ENCODE results near the gene NFX1. TPM values are rescaled to one million over a fixed set of nuclear protein-coding genes. Genes with fewer than 3 reads are reported as not detected.
A peak's percentile ranks its signal among the peaks of the same experiment; 100 is the strongest.

NFX1 gene
- total and polyA plus RNA-seq, 2 donors (not counting 1 experiment from before 2014, with no cell fraction given): 30.2 to 39.5 TPM

GRCh38 chr9:33291901-33292300 lies 1.6 kb downstream of the NFX1 start:
- Histone ChIP-seq H2AFZ (ENCODE audit: low read length) (no peak overlapping the region), H3K36me3 (ENCODE audit: control insufficient read depth, insufficient read depth, low read length) (peaks cover 5% of the 10 kb centered on the region), H3K4me3 (replicated peaks in 1 of 4; ENCODE audit: control extremely low read depth in 1 of 4, insufficient read depth in 1 of 4, low read depth in 3 of 4, low read length in 4 of 4) (peak overlapping the region in 1 of 4 experiments; percentile 18), H3K79me2 (ENCODE audit: control insufficient read depth, insufficient read depth, low read length) (peaks cover 50% of the 10 kb centered on the region), H3K9me3 (ENCODE audit: control insufficient read depth, insufficient read depth, low read depth, low read length) (no peaks in the 10 kb centered on the region), H3K4me1 (ENCODE audit: control insufficient read depth, extremely low read depth, insufficient read depth, low read length) (peaks cover 3% of the 10 kb centered on the region), H3K27me3 (ENCODE audit: control insufficient read depth, insufficient read depth, low read length) (no peaks in the 10 kb centered on the region), H3K27ac (ENCODE audit: insufficient read depth, low read length) (peak overlapping the region; percentile 100), H3K9ac (ENCODE audit: insufficient read depth, low read length) (no peak overlapping the region), H4K20me1 (ENCODE audit: control insufficient read depth, extremely low read depth, insufficient read depth, low read length) (no peaks in the 10 kb centered on the region), H3K4me2 (ENCODE audit: extremely low read depth, insufficient read depth, low read length) (no peak overlapping the region)
- no peak for DNase-seq (ENCODE audit: low read depth in 2 of 2)
- TF ChIP-seq EZH2 (IDR thresholded peaks at IDR 0.05; ENCODE audit: low read length, missing control alignments) (no peak), CTCF (conservative IDR thresholded peaks at IDR 0.05 in 1 of 2, IDR thresholded peaks at IDR 0.05 in 1 of 2; ENCODE audit: low read depth in 1 of 2, low read length in 2 of 2) (no peak)

GRCh38 chr9:33293782-33294181 lies 3.5 kb downstream of the NFX1 start:
- no peaks in the 10 kb centered on the region for H3K27me3 ChIP-seq (ENCODE audit: control insufficient read depth, insufficient read depth, low read length)
- no peak overlapping the region for H3K4me2 ChIP-seq (ENCODE audit: extremely low read depth, insufficient read depth, low read length)
- peaks cover 64% of the 10 kb centered on the region for H3K79me2 ChIP-seq (ENCODE audit: control insufficient read depth, insufficient read depth, low read length)
- H3K4me1 ChIP-seq (ENCODE audit: control insufficient read depth, extremely low read depth, insufficient read depth, low read length): peaks cover 4% of the 10 kb centered on the region
- H4K20me1 ChIP-seq (ENCODE audit: control insufficient read depth, extremely low read depth, insufficient read depth, low read length): no peaks in the 10 kb centered on the region
- H3K9me3 ChIP-seq (ENCODE audit: control insufficient read depth, insufficient read depth, low read depth, low read length): no peaks in the 10 kb centered on the region
- H3K9ac ChIP-seq (ENCODE audit: insufficient read depth, low read length): no peak overlapping the region
- no peak overlapping the region for H3K27ac ChIP-seq (ENCODE audit: insufficient read depth, low read length)
- no peak for DNase-seq (ENCODE audit: low read depth in 2 of 2)
- TF ChIP-seq EZH2 (IDR thresholded peaks at IDR 0.05; ENCODE audit: low read length, missing control alignments): no peak
- TF ChIP-seq CTCF (conservative IDR thresholded peaks at IDR 0.05 in 1 of 2, IDR thresholded peaks at IDR 0.05 in 1 of 2; ENCODE audit: low read depth in 1 of 2, low read length in 2 of 2): no peak
- H2AFZ ChIP-seq (ENCODE audit: low read length): no peak overlapping the region
- no peak overlapping the region for H3K4me3 ChIP-seq (replicated peaks in 1 of 4; ENCODE audit: control extremely low read depth in 1 of 4, insufficient read depth in 1 of 4, low read depth in 3 of 4, low read length in 4 of 4)
- H3K36me3 ChIP-seq (ENCODE audit: control insufficient read depth, insufficient read depth, low read length): peaks cover 12% of the 10 kb centered on the region

- Histone ChIP-seq H3K27ac (ENCODE audit: insufficient read depth, low read length) (no peak overlapping the region), H3K9me3 (ENCODE audit: control insufficient read depth, insufficient read depth, low read depth, low read length) (no peaks in the 10 kb centered on the region), H2AFZ (ENCODE audit: low read length) (no peak overlapping the region), H3K4me2 (ENCODE audit: extremely low read depth, insufficient read depth, low read length) (no peak overlapping the region), H3K79me2 (ENCODE audit: control insufficient read depth, insufficient read depth, low read length) (peaks cover 73% of the 10 kb centered on the region), H4K20me1 (ENCODE audit: control insufficient read depth, extremely low read depth, insufficient read depth, low read length) (no peaks in the 10 kb centered on the region), H3K9ac (ENCODE audit: insufficient read depth, low read length) (no peak overlapping the region), H3K36me3 (ENCODE audit: control insufficient read depth, insufficient read depth, low read length) (peaks cover 14% of the 10 kb centered on the region), H3K27me3 (ENCODE audit: control insufficient read depth, insufficient read depth, low read length) (no peaks in the 10 kb centered on the region), H3K4me1 (ENCODE audit: control insufficient read depth, extremely low read depth, insufficient read depth, low read length) (peaks cover 2% of the 10 kb centered on the region), H3K4me3 (replicated peaks in 1 of 4; ENCODE audit: control extremely low read depth in 1 of 4, insufficient read depth in 1 of 4, low read depth in 3 of 4, low read length in 4 of 4) (no peak overlapping the region)
- TF ChIP-seq EZH2 (IDR thresholded peaks at IDR 0.05; ENCODE audit: low read length, missing control alignments): no peak
- no peak for TF ChIP-seq CTCF (conservative IDR thresholded peaks at IDR 0.05 in 1 of 2, IDR thresholded peaks at IDR 0.05 in 1 of 2; ENCODE audit: low read depth in 1 of 2, low read length in 2 of 2)
- no peak for DNase-seq (ENCODE audit: low read depth in 2 of 2)
Measured at GRCh38 chr9:33294670-33295432, 4.5 kb downstream of the NFX1 start.

All from fibroblast of lung (primary cell).